GM19025 (cell line): ENCODE data around the gene ACOT7.
"Not testable (repeated sequence)": the region's sequence is repeated elsewhere in the genome, so short reads cannot be mapped to it uniquely, and the experiment has no call there.

Source experiments
- ATAC-seq: cut with Tn5 transposase; IDR thresholded peaks from one replicate; pipeline ENCODE4 v1.9.1; 2021; ENCODE audit warnings: mild to moderate bottlenecking, low read depth, moderate library complexity; ENCODE audit not compliant: unreplicated experiment

The ACOT7 gene

DNA sequence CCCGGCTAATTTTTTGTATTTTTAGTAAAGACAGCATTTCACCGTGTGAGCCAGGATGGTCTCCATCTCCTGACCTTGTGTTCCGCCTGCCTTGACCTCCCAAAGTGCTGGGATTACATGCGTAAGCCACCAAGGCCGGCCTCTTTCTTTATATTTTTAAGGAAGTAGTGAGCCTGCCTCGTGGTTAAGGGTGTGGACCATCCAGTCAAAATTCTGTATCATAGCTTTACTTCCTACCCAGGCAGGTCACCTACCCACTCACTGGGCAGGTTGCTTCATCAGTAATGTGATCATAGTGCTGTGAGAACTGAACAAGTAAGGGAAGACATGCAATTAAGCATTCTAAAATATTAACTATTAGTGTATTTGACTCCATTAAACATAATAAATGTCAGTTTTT lies 8.1 kb upstream of the ACOT7 start:
- ATAC-seq, result no peak

DNA sequence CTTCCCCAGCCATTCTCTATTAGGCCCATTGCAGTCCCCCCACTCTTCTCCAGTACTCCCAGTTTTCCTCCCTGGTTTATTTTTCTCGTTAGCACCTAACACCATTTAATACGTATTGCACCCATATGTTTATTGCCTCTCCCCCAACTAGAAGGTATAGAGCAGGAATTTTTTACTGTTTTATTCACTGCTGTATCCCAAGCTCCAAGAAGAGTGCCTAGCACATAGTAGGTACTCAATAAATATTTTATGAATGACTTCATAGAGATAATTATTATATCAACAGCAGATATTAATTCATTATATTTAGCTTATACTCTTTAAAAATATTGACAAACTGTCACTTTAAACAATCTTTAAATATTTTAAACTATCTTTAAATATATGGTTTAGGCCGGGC lies 5.7 kb upstream of the ACOT7 start:
- ATAC-seq, result no peak

DNA sequence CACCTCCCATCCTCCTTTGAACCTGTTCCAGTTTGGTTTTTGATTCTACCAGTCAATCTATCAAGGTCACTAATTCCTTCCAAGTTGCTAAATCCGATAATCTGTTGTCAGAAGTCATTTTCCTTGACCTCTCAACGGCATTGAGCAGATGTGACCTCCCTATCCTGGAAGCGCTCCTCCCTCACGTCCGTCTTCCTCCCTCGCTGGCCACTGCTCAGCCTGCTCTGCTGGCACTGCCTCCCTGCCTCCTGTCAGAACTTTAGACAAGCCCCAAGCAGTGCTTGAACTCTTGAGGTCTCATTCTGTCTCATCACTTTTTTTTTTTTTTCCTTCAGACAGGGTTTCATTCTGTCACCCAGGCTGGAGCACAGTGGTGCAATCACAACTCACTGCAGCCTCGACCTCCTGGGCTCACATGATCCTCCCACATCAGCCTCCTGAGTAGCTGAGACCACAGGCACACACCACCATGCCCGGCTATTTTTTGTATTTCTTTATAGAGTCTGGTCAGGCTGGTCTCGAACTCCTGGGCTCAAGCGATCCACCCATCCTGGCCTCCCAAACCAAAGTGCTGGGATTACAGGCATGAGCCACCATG lies 4.4 kb upstream of the ACOT7 start:
- ATAC-seq, result no peak

DNA sequence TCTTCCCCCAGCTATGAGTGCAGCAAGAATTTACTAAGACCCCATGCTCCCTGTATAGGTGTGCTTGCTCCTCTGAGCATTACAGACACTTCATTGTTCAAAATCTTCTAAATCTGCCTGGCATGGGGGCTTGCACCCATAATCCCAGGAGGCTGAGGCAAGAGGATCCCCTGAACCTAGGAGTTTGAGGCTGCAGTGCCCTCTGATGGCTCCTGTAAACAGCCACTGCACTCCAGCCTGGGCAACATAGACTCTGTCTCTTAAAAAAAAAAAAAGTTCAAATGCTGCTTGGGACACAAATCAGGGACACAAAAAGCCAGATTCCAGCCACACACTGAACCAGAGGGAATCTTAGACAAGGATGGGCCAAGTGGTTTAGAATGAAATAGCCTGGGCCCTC lies 3.4 kb upstream of the ACOT7 start:
- no peak for ATAC-seq

DNA sequence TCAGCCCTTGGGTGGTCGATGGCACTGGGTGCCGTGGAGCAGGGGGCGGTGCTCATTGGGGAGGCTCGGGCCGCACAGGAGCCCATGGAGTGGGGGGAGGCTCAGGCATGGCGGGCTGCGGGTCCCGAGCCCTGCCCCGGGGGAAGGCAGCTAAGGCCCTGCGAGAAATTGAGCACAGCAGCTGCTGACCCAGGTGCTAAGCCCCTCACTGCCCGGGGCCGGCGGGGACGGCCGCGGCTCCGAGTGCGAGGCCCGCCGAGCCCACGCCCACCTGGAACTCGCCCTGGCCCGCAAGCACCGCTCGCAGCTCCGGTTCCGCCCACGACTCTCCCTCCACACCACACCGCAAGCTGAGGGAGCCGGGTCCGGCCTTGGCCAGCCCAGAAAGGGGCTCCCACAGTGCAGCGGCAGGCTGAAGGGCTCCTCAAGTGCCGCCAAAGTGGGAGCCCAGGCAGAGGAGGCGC lies 2.2 kb upstream of the ACOT7 start:
- ATAC-seq, result not testable (repeated sequence)

DNA sequence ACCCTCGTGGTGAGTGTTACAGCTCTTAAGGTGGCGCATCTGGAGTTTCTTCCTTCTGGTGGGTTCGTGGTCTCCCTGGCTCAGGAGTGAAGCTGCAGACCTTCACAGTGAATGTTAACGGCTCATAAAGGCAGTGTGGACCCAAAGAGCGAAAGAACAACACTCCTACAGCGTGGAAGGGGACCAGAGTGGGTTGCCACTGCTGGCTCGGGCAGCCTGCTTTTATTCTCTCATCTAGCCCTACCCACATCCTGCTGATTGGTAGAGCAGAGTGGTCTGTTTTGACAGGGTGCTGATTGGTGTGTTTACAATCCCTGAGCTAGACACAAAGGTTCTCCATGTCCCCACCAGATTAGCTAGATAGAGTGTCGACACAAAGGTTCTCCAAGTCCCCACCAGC lies 1.6 kb upstream of the ACOT7 start:
- ATAC-seq, result not testable (repeated sequence)

DNA sequence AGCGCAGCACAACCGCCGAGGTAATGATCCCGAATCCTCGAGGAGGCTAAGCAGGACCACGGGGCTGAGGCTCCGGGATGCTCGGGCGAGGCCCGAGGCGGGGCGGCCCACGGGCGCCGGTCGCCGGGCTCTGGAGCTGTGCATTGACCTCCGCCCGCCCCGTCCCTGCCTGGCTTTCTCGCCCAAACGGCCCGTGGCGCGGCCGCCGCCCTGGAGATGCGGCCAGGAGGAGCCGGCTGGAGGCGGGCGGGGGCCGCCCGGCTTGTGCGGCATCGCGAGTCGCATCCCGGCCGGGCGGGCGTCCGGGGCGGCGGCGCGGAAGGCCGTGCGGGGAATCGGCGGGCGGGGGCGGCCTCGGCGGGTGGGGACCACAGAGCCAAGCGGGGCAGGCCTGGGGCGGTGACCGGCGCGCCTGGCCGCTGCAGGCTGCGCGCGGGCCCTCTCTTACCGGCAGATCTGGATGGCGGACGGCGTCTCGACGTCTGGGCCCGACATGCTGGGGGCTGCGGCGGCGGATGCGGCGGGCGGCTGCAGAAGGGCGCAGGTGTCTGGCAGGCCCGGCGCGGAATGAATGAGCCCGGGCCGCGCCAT lies 663 bp downstream of the ACOT7 start:
- peak; percentile 1 for ATAC-seq

DNA sequence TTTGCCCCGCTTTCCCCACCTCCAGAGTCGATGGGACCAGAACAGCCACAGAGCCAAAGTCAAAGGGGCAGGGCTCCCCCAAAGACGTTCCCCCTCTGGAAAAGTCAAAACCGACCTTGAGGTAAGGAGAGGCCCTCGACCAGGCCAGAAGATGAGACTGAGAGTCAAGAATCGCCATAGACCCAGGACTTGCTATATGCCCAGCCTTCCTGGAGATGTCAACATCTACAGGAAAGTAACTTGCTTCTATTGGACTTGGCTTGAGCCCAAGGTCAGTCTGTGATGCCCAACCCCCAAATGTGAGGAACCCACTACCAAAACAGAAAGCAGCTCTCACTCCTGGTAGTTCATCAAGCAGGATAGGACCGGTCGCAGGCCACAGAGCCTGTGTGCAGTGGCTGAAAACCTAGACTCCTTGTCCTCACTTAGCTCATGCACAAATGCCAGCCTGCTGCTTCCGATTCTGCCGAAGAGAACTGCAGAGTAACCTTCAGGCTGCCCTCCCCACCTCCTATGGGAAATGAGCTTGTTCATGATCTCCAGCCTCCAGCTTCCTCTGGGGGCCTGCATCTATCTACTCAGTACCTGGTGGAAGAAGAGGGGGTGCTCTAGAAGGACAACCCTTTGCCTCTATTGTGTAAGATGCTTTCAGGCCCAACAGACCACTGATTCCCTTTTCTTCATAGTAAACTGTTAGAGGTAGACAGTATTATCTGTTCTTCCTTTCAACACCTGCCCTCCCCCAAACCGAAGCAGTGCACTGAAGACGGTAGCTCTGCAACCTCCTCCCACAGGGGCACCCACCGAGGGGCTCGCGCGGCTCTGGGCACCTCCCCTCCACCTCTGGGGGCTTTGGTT lies 1.4 kb downstream of the ACOT7 start:
- no peak for ATAC-seq

DNA sequence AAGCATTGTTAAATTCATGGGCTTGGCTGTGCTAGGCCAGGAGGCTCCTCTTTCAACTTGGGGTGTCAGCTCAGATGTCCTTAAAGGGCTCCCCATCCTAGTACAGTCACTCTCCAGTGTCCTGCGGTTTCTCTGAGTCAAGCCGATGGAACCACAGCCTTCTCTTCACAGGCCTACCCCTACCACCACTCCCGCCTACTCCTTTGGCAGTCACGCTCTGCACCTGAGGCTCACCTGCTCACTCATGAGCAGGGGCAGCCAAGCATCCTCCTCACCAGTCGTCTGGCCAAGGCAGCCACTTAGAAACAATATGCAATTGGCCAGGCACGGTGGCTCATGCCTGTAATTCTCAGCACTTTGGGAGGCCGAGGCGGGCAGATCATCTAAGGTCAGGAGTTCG lies 3.6 kb downstream of the ACOT7 start:
- no peak for ATAC-seq

DNA sequence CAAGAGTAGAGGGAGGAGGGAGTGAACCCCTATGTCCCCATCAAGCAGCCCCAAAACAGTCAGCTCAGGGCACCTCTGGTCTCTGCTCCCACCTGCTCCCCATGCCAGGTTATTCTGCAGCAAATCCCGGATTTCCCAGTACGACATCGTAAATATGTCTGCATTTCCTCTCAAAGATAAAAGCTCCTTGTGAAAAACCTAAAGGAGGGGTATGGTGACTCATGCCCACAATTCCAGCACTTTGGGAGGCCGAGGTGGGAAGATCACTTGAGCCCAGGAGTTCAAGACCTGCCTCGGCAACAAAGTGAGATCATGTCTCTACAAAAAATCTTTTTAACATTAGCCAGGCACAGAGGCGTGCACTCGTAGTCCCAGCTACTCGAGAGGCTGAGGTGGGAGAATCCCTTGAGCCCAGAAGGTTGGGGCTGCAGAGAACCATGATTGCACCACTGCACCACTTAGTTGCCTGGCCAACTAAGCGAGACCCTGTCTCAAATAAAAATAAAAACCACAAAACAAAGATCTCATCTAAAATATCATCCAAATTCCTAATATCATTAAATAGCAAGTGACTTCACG lies 7.1 kb downstream of the ACOT7 start:
- ATAC-seq, result no peak

DNA sequence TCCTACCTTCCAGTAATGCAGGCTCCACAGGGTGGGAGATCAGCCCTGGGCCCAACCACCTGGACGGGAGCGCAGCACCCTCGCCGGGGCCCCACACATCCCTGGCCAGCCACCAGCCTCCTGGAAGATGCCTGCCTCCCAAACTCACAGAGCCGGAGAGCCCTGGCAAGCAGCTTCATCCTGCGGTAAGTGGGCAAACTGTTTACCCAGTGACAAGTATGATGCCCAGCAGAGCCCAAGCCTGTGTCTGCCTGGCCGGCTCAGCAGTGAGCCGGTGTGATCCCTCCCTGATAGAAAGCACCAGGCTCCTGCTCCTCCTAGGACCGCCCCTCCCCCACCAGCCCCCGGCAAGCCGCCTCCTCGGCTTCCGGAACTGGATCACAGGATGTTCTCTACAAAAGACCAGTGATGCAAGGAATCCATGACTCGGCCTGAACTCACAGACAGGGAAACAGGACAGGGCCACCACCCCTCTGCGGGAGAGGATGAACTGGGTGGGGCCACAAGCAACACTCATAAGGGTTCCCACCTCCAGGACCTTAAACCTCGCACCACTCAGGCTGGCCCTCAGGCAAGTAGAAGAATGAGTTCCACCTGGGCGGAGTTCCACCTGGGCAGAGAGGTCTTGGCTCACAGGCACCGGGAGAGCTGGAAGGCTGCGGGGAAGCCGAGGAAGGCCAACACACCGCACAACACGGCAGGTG lies 7.9 kb downstream of the ACOT7 start:
- ATAC-seq, result no peak

DNA sequence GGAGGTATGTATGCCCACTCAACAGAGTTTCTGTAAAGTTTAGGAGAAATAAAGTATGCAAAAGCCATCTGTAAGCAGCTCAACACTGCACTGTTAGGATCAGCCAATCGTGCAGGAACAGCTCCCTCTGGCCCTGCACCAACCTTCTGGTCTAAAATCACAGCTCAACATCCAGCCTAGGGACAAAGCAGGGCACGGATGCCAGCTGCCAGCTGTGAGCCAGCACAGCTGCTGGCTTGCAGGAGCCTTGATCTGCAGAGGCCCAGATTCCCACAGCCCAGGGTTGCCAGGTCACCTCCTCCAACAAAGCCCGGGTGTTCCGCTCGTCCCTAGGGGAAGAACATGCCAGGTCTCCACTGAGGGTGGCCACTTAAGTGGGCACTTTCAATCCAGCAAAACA lies 8.6 kb downstream of the ACOT7 start:
- no peak for ATAC-seq

DNA sequence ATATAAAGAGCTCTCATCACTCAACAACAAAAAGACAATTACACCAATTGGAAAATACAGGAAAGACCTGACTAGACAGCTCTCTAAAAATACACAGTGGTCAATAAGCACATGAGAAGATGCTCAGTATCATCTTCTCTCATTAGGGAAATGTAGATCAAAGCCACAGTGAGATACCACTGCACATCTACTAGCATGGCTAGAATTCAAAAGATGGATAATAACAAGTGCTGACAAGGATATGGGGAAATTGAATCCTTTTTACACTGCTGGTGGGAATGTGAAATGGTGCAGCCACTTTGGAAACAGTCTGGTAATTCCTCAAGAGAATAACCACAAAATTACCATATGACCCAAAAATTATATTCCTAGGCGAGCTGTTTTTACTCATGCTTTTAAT lies 9.4 kb downstream of the ACOT7 start:
- no peak for ATAC-seq

DNA sequence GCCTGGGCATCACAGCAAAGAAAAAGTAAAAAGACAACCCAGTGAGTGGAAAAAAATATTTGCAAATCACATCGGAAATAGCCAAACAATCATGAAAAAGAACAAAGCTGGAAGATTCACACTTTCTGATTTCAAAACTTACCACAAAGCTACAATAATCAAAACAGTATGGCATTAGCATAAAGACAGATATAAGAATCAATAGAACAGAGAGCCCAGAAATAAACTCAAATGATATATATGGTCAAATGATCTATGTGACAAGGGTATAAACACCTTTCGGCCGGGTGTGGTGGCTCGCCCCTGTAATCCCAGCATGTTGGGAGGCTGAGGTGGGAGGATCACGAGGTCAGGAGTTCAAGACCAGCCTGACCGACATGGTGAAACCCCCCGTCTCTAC lies 13.5 kb downstream of the ACOT7 start:
- ATAC-seq, result no peak

DNA sequence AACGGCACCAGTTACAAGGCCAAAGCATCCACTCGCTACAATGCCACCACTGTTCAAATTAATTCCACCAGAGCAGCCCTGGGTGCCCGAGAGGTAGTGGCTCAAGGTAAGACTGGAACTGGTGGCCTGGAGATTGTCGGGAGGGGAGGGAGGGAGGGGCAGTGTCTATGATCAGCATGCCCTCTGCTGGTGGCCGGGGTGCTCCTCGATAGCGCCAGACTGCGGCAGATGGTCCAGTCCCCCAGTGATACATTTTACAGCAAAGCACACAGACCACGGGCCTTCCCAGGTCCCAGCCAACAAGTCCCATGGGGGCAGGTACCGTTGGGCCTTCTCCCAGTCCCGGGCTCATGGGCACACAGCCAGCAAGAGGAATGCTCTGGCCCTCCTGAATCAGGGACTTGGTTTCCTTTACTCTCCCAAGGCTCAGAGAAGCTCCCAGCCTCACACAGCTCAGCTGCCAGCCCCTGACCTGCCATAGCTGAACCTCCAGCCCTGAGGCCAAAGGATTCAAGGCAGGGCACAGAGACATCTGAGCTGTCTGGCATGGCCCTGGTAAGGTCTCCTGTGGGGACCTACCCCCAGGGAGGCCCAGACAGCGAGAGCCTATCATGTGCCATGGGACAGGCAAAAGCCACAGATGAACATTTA lies 15.3 kb downstream of the ACOT7 start:
- ATAC-seq, result no peak

DNA sequence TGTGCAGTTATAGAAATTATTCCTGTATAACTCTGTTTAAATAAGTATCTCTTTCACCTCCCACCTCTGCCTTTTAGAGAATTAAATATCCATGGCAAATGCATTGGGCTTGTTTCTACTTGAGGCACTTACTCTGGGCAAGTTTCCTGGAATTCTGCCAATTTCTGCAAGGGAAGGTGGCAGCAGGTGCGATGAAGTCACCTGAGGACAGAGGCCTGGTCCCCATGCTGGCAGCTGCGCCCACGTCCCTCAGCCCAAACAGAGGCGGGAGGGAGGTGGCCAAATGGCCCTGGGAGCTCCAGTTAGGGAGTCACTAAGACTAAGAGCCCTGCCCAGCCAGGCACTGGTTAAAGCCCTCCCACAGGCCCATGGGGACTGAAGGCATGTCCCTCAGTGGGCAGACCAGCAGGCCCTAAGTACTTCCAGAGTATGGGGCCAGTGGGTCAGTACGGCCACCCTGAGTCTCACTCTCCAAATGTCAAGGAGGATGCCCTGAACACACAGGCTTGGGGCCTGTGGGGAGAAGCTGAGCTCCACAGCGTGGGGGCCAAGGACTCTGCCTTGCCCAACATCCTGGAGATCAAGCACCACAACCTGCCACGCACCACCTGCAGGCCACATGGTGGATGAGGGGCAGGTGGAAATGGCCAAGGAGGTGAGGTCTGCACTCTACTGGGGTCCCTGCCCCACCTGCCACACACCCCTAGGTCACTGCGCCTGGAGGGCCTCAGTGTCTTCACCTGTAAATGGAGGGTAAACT lies 19.4 kb downstream of the ACOT7 start:
- ATAC-seq, result no peak

DNA sequence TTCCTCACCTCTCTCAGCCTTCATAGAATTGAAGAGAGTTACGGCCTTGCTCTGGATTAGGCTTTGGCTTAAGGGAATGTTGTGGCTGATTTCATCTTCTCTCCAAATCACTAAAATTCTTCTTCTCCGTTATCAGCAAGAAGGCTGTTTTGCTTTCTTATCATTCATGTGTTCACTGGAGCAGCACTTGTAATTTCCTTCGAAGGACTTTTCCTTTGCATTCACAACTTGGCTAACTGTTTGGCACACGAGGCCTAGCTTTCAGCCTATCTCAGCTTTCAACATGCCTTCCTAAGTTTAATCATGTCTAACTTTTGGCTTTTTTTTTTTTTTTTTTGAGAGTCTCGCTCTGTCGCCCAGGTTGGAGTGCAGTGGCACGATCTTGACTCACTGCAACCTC lies 21.3 kb downstream of the ACOT7 start:
- ATAC-seq, result not testable (repeated sequence)

DNA sequence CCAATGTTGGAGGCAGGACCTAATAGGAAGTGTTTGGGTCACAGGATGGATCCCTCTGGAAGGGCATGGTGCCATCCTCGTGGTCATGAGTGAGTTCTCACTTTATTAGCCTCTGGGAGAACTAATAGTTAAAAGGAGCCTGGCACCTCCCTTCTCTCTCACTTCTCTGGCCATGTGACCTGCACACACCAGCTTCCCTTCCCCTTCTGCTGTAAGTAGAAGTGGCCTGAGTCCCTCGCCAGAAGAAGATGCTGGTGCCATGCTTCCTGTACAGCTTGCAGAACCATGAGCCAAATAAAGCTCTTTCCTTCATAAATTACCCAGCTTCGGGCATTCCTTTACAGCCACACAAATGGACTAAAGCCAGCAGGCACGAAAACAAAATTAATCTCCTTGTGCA lies 23.6 kb downstream of the ACOT7 start:
- ATAC-seq, result no peak

DNA sequence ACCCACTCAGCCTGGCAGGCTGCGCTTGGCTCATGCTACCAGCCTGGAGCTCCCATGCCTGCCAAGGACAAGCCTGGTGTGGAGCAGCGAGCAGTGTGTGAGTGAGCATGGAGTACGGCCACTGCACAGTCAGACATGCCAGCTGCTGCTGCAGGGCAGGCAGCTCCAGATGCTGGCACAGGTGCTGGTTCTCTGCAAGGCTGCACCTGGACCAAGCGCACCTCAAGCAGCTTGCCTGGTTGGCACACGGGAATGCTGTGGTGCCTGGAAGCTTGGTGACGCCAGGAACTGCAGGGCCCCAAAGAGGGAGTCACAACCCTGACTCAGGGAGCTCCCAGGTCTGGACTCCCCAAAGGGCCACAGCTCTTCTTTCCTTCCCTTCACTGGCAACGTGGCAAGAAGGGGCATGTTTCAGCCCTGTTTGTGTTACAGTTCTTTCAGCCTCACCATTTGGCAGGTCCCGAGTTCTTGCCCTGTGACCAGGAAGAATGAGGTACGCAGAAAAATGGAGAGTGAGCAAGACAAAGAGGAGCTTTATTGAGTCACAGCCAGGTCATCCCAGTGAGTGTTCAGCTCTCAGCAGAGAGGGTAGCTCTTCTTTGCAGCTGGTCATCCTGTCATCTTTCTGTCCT lies 26.1 kb downstream of the ACOT7 start:
- ATAC-seq, result no peak
